Mesenchymal stem cell (in vitro differentiated cells and primary cell): ENCODE measurements around the gene GFOD1.

ENCODE experiments used
- DNase-seq: peaks from one replicate; pipeline ENCODE4 v3.0.0-alpha.2; 2013
- H2AFZ ChIP-seq: one replicate; pipeline ENCODE4 v1.6.1; 2013; ENCODE audit warnings: low read depth, mild to moderate bottlenecking, control low read depth, inconsistent platforms, low read length, moderate library complexity
- H2AK5ac ChIP-seq: 2 replicates; pipeline ENCODE4 v1.6.1; 2013; ENCODE audit warnings: low read length, moderate library complexity, mild to moderate bottlenecking, inconsistent platforms; ENCODE audit not compliant: severe bottlenecking
- H2BK120ac ChIP-seq: one replicate; pipeline ENCODE4 v1.6.1; 2013; ENCODE audit warnings: low read depth, mild to moderate bottlenecking, inconsistent platforms, low read length, moderate library complexity
- H2BK12ac ChIP-seq, 2 experiments: one replicate each; pipeline ENCODE4 v1.6.1; 2013; ENCODE audit warnings: inconsistent platforms in 2 of 2, low read length in 2 of 2, mild to moderate bottlenecking in 2 of 2, moderate library complexity in 2 of 2, control low read depth in 1 of 2
- H2BK15ac ChIP-seq: one replicate; pipeline ENCODE4 v1.6.1; 2013; ENCODE audit warnings: mild to moderate bottlenecking, low read depth, inconsistent platforms; ENCODE audit not compliant: poor library complexity, severe bottlenecking
- H2BK5ac ChIP-seq: 2 replicates; pipeline ENCODE4 v1.6.1; 2013; ENCODE audit warnings: low read depth, mild to moderate bottlenecking, low read length, control low read depth, inconsistent platforms; ENCODE audit not compliant: poor library complexity, severe bottlenecking
- H3K14ac ChIP-seq, 2 experiments: one replicate each; pipeline ENCODE4 v1.6.1; 2013; ENCODE audit warnings: inconsistent platforms in 2 of 2, low read length in 2 of 2, control low read depth in 1 of 2, mild to moderate bottlenecking in 1 of 2, moderate library complexity in 1 of 2
- H3K18ac ChIP-seq, 2 experiments: one replicate each; pipeline ENCODE4 v1.6.1; 2013; ENCODE audit warnings: inconsistent platforms in 2 of 2, low read length in 2 of 2, control low read depth in 1 of 2, low read depth in 1 of 2, mild to moderate bottlenecking in 1 of 2
- H3K23ac ChIP-seq, 2 experiments: one replicate each; pipeline ENCODE4 v1.6.1; 2013; ENCODE audit warnings: inconsistent platforms in 2 of 2, low read length in 2 of 2, mild to moderate bottlenecking in 2 of 2, moderate library complexity in 2 of 2, control low read depth in 1 of 2
- H3K27ac ChIP-seq: 2 replicates; pipeline ENCODE4 v1.5.1; 2013; ENCODE audit warnings: mild to moderate bottlenecking, moderate library complexity, low read length, control low read depth, inconsistent platforms; ENCODE audit not compliant: poor library complexity, severe bottlenecking
- H3K27me3 ChIP-seq, 2 experiments: 2 replicates each; pipeline versions ENCODE4 v1.6.1 to v1.7.0; 2013; ENCODE audit warnings: low read length in 2 of 2, mild to moderate bottlenecking in 2 of 2, moderate library complexity in 2 of 2, control low read depth in 1 of 2, inconsistent platforms in 1 of 2; ENCODE audit not compliant: control insufficient read depth in 1 of 2, insufficient read depth in 1 of 2
- H3K36me3 ChIP-seq, 2 experiments: 2 replicates each; pipeline versions ENCODE4 v1.6.1 to v1.7.0; 2013; ENCODE audit warnings: low read length in 2 of 2, control low read depth in 1 of 2, inconsistent platforms in 1 of 2, low read depth in 1 of 2, mild to moderate bottlenecking in 1 of 2; ENCODE audit not compliant: insufficient read depth in 2 of 2, control insufficient read depth in 1 of 2
- H3K4ac ChIP-seq, 2 experiments: one replicate each; pipeline ENCODE4 v1.6.1; 2013; ENCODE audit warnings: inconsistent platforms in 2 of 2, low read length in 2 of 2, mild to moderate bottlenecking in 2 of 2, moderate library complexity in 2 of 2, control low read depth in 1 of 2, low read depth in 1 of 2
- H3K4me1 ChIP-seq: 2 replicates; pipeline ENCODE4 v1.6.1; 2013; ENCODE audit warnings: low read depth, low read length, control low read depth; ENCODE audit not compliant: control insufficient read depth, insufficient read depth
- H3K4me2 ChIP-seq: 2 replicates; pipeline ENCODE4 v1.6.1; 2013; ENCODE audit warnings: low read length, mild to moderate bottlenecking, inconsistent platforms; ENCODE audit not compliant: poor library complexity, severe bottlenecking
- H3K4me3 ChIP-seq, 2 experiments: 2 replicates each; pipeline versions ENCODE4 v1.5.1 to v1.7.0; 2013; ENCODE audit warnings: low read length in 2 of 2, mild to moderate bottlenecking in 2 of 2, control low read depth in 1 of 2, low read depth in 1 of 2; ENCODE audit not compliant: insufficient read depth in 1 of 2
- H3K79me1 ChIP-seq: replicated peaks from 2 replicates; pipeline ENCODE4 v1.6.1; 2013; ENCODE audit warnings: mild to moderate bottlenecking, control low read depth, low read length, inconsistent platforms; ENCODE audit not compliant: poor library complexity, severe bottlenecking
- H3K9ac ChIP-seq: 2 replicates; pipeline ENCODE4 v1.7.0; 2013; ENCODE audit warnings: mild to moderate bottlenecking, low read length, moderate library complexity
- H3K9me3 ChIP-seq: 2 replicates; pipeline ENCODE4 v1.7.0; 2013; ENCODE audit warnings: mild to moderate bottlenecking, low read length; ENCODE audit not compliant: control insufficient read depth
- H4K8ac ChIP-seq: one replicate; pipeline ENCODE4 v1.6.1; 2013; ENCODE audit warnings: inconsistent platforms, mild to moderate bottlenecking, low read length, moderate library complexity
- H4K91ac ChIP-seq: one replicate; pipeline ENCODE4 v1.6.1; 2013; ENCODE audit warnings: mild to moderate bottlenecking, low read length, inconsistent platforms
- WGBS: methylation state at CpG from one replicate; pipeline ENCODE4 v1.1.7; 2013; ENCODE audit warnings: mixed read lengths; 5-methylcytosine and 5-hydroxymethylcytosine counted together

GFOD1 gene

GRCh38 chr6:13439644-13440043, 47.8 kb downstream of the GFOD1 start:
- no peak overlapping the region for H3K14ac ChIP-seq
- DNase-seq = no peak
- peaks cover 3% of the 10 kb centered on the region for H3K79me1 ChIP-seq
- H3K36me3 ChIP-seq = no peaks in the 10 kb centered on the region
- no peak overlapping the region for H3K23ac ChIP-seq
- no peak overlapping the region for H2AK5ac ChIP-seq
- H2AFZ ChIP-seq = no peak overlapping the region
- H3K4me2 ChIP-seq = no peak overlapping the region
- H2BK15ac ChIP-seq = no peak overlapping the region
- no peak overlapping the region for H2BK12ac ChIP-seq
- H3K27me3 ChIP-seq = no peaks in the 10 kb centered on the region
- H3K9me3 ChIP-seq = no peaks in the 10 kb centered on the region
- no peak overlapping the region for H3K27ac ChIP-seq
- H3K4me1 ChIP-seq = peaks cover 2% of the 10 kb centered on the region
- no peak overlapping the region for H4K8ac ChIP-seq
- WGBS = 100% methylated on average over 1 of the region's 1 CpG
- no peak overlapping the region for H2BK5ac ChIP-seq
- H3K4me3 ChIP-seq = no peak overlapping the region
- H4K91ac ChIP-seq = no peak overlapping the region
- no peak overlapping the region for H3K4ac ChIP-seq
- no peak overlapping the region for H3K9ac ChIP-seq
- no peak overlapping the region for H3K18ac ChIP-seq
- no peak overlapping the region for H2BK120ac ChIP-seq

DNA sequence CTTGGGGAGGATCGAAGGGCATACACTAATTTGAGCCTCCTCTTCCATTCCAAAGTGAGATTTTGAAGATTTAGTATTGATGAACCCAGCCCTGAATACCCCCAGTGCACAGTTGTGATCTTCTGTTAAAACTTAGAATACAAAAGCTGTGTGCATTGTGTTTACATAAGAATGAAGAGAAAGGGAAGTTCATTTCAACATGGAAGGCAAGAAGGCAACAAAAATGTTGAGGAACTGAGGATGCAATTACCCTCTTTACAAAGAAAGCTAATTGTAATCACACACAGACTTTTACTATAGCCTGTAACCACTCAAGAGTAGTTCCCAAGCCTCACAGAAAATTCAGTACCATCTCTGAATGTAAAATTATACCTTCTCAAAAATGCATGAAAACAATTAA, 49.3 kb downstream of the GFOD1 start:
- no peak overlapping the region for H2BK120ac ChIP-seq
- no peak overlapping the region for H2AK5ac ChIP-seq
- no peak overlapping the region for H3K18ac ChIP-seq
- H2BK5ac ChIP-seq = no peak overlapping the region
- no peaks in the 10 kb centered on the region for H3K9me3 ChIP-seq
- 100% methylated on average over 1 of the region's 1 CpG for WGBS
- no peak overlapping the region for H4K91ac ChIP-seq
- no peaks in the 10 kb centered on the region for H3K27me3 ChIP-seq
- no peak for DNase-seq
- H3K14ac ChIP-seq = no peak overlapping the region
- H3K4me3 ChIP-seq = no peak overlapping the region
- peaks cover 2% of the 10 kb centered on the region for H3K4me1 ChIP-seq
- no peak overlapping the region for H3K4me2 ChIP-seq
- no peak overlapping the region for H2BK15ac ChIP-seq
- H3K4ac ChIP-seq = no peak overlapping the region
- no peak overlapping the region for H3K23ac ChIP-seq
- no peaks in the 10 kb centered on the region for H3K36me3 ChIP-seq
- no peak overlapping the region for H4K8ac ChIP-seq
- H3K27ac ChIP-seq = no peak overlapping the region
- no peak overlapping the region for H2AFZ ChIP-seq
- H3K79me1 ChIP-seq = peaks cover 3% of the 10 kb centered on the region
- H3K9ac ChIP-seq = no peak overlapping the region
- H2BK12ac ChIP-seq = no peak overlapping the region

- H2AFZ ChIP-seq = no peak overlapping the region
- H3K4me3 ChIP-seq = no peak overlapping the region
- no peak overlapping the region for H4K91ac ChIP-seq
- H3K4me1 ChIP-seq = peaks cover 2% of the 10 kb centered on the region
- no peak overlapping the region for H3K9ac ChIP-seq
- H3K27ac ChIP-seq = no peak overlapping the region
- no peak overlapping the region for H2AK5ac ChIP-seq
- H3K14ac ChIP-seq = no peak overlapping the region
- no peak overlapping the region for H2BK15ac ChIP-seq
- 97% methylated on average over 2 of the region's 3 CpGs for WGBS
- no peaks in the 10 kb centered on the region for H3K9me3 ChIP-seq
- H3K27me3 ChIP-seq = no peaks in the 10 kb centered on the region
- DNase-seq = no peak
- no peak overlapping the region for H3K4ac ChIP-seq
- no peak overlapping the region for H3K23ac ChIP-seq
- H2BK120ac ChIP-seq = no peak overlapping the region
- no peak overlapping the region for H3K4me2 ChIP-seq
- H3K18ac ChIP-seq = no peak overlapping the region
- H4K8ac ChIP-seq = no peak overlapping the region
- no peak overlapping the region for H2BK12ac ChIP-seq
- H3K36me3 ChIP-seq = no peaks in the 10 kb centered on the region
- H2BK5ac ChIP-seq = no peak overlapping the region
- H3K79me1 ChIP-seq = peaks cover 3% of the 10 kb centered on the region
Measured at GRCh38 chr6:13437218-13437996, 50.0 kb downstream of the GFOD1 start.

DNA sequence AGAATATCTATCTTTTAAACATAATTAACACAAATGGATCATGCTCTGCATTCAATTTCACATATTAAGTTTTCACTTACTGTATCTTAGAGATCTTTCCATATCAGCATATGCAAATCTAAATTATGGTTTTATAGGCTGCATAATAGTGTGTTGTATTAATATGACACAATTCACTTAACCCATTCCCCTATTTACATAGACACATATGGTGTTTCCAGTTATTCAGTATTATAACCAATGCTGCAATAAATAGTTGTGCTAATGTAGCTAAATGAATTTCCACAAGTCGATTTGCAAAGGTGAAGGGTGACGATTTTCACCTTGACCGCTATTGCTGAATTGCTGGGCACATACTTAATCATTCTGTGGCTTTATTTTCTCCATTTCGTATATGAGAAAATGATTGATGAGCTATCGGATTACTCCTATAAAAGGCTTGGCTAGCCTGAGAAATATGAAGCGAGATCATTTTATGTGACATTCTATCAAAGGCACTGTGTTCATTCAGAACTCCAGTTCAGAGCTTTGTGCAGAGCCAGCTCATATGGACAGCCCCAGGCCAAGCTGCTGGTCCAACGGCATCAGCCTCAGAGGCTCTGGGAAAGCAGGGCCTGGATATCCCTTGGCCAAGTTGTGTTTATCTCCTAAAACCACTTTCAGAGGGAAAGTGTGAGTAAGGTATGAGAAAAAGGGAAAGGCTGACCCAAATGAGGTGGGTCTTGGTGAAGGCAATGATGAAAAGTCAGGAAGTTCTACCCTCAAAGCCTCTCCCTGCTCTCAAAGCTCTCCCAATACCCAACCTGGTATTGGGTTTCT, 50.8 kb downstream of the GFOD1 start:
- no peak for DNase-seq

More for the DNA sequence above, 50.8 kb downstream of the GFOD1 start:
- no peak overlapping the region for H3K4me2 ChIP-seq
- H4K91ac ChIP-seq = no peak overlapping the region
- H3K36me3 ChIP-seq = no peaks in the 10 kb centered on the region
- H3K79me1 ChIP-seq = peaks cover 1% of the 10 kb centered on the region
- no peak overlapping the region for H2BK12ac ChIP-seq
- H2BK15ac ChIP-seq = no peak overlapping the region
- no peak overlapping the region for H3K27ac ChIP-seq
- no peak overlapping the region for H4K8ac ChIP-seq
- no peak overlapping the region for H3K9ac ChIP-seq
- no peak overlapping the region for H2BK5ac ChIP-seq
- 96% methylated on average over 7 of the region's 7 CpGs for WGBS
- no peaks in the 10 kb centered on the region for H3K4me1 ChIP-seq
- no peak overlapping the region for H2BK120ac ChIP-seq
- no peak overlapping the region for H2AK5ac ChIP-seq
- H3K14ac ChIP-seq = no peak overlapping the region
- H3K18ac ChIP-seq = no peak overlapping the region
- no peak overlapping the region for H2AFZ ChIP-seq
- no peak overlapping the region for H3K4me3 ChIP-seq
- H3K9me3 ChIP-seq = no peaks in the 10 kb centered on the region
- no peak overlapping the region for H3K4ac ChIP-seq
- no peaks in the 10 kb centered on the region for H3K27me3 ChIP-seq
- no peak overlapping the region for H3K23ac ChIP-seq
